GM18502 (cell line): Measurements from ENCODE around the gene AFF4.
"Not testable (repeated sequence)": the region's sequence is repeated elsewhere in the genome, so short reads cannot be mapped to it uniquely, and the experiment has no call there.

Experiments used
- ATAC-seq: cut with Tn5 transposase; IDR thresholded peaks from one replicate; pipeline ENCODE4 v1.9.1; 2021; ENCODE audit warnings: mild to moderate bottlenecking; ENCODE audit not compliant: unreplicated experiment, poor library complexity

The AFF4 gene

DNA sequence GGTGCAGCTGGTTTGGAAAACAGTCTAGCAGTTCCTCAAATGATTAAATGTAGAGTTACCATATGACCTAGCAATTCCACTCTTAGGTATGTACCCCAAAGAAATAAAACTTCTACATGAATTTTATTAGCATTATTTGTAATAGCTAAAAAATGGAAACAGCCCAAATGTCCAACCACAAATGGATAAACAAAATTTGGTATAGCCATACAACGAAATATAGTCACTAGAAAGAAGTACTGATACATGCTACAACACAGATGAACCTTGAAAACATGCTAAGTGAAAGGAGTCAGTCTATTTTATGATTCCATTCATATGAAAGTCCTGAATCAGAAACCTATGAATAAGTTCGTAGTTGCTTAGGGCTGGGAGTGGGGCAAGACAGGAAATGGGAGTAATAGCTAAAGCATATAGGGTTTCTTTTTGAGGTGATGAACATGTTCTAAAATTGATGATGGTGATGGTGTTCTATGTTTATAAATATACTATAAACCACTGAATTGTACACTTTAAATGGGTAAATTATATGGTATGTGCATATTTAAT is 103.5 kb downstream of the AFF4 start:
- no peak for ATAC-seq

DNA sequence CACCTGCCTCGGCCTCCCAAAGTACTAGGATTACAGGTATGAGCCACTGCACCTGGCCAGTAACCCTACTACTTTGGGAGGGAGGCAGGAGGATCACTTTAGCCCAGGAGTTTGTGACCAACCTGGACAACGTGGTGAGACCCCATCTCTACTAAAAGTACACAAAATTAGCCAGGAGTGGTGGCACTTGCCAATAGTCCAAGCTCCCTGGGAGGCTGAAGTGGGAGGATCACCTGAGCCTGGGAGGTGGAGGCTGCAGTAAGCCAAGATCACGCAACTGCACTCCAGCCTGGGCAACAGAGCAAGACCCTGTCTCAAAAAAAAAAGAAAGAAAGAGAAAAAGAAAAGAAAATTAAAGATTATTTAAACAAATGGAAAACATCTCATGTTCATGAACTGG is 107.4 kb downstream of the AFF4 start:
- ATAC-seq, result no peak

DNA sequence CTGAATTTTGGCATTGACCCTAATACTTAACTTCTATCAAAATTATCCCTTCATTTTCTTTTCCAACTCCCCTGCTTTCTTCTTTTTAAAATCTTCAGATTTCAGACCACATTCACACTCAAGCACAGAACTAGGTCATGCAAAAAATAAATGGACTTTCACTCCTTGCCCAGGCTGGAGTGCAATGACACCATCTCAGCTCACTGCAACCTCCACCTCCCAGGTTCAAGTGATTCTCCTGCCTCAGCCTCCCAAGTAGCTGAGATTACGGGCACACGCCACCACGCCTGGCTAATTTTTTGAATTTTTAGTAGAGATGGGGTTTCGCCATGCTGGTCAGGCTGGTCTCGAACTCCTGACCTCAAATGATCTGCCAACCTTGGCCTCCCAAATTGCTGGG is 108.4 kb downstream of the AFF4 start:
- not testable (repeated sequence) for ATAC-seq

DNA sequence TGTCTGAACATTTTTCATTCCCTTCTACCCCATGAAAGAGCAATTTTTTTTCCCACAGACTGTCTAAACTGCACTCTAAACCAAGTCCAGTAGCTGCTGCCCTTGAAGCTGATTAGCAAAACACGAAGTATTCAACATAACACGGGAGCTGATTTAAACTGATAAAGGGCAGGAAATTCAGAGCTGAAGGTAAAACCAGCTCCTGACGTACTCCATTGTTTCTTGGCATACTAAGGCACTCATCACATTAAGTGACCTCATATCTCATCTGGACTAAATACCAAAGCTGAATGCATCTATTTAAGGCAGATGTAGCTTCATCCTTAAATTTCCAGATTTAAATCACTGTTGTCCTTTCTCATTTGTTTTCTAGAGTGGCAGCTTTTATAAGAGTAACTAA is 109.1 kb downstream of the AFF4 start:
- ATAC-seq, result no peak

DNA sequence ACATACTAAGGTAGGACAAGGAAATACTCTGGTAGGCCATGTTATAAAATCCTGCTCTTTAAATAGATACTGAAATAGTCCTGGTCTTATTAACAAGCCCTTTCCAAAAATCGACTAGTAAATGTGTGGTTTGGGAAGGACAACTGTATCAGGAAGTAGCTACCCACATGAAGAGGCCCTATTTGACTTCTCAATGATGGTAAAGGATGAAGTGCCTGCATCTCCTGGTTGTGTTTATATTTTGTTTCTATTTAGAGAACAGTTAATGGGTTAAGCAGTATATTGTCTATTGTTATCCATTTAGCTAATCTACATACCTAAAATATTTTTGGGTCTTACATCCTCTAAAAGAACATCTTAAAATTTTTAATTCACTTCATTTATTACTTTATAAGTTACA is 109.6 kb downstream of the AFF4 start:
- ATAC-seq, result no peak

DNA sequence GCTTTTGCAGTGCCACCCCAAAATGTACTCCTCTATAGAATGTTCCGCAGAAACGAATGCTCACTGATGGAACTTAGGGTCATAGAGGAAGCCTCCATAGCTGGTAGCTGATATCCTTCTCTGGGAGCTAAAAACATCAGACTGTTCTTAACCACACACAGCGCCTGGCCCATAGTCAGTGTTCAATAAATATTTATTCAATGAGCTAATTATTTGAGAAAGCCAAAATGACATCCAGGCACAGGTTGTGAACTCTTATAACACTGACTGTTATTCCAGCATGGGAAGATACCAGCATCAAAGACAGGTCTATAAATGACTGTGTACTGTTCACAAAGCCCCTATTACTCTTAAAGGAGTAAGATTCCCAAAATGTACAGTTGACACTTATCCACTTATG is 110.1 kb downstream of the AFF4 start:
- no peak for ATAC-seq

DNA sequence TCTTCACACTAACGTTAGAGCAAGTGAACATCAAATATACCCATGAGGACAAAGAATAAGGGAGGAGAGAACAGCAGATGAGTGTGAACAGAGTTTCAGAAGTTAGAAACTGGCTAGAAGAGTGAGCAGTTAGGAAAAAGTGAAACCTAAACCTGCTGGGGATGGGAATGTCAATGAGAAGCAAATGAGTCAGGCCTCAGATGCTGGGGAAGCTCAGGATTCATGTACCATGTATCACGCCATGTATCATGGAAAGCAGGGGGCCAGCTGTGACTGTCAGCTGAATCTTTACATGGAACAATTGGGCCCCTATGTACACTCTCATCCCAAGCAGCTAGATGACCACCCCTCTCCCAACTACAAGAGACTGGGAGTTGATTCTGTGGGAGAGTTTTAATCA is 113.4 kb downstream of the AFF4 start:
- no peak for ATAC-seq

DNA sequence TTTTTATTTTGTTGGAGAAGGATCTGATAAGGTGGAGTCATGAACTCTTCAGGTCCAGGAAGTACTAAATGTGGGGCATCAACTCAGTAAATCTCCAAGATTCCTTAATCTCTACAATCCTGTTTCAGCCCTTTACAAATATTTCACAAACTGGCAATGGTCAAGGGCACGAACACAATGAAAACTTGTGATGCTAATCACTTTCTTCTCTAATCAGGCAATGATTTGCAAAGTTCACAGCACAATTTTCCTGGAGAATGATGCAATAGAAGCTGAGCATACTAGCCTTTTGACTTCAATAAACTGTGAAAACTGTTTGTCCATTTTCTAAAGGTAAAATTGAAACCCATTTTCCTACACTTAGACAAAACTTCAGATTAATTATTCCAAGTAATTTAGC is 114.1 kb downstream of the AFF4 start:
- ATAC-seq, result no peak

DNA sequence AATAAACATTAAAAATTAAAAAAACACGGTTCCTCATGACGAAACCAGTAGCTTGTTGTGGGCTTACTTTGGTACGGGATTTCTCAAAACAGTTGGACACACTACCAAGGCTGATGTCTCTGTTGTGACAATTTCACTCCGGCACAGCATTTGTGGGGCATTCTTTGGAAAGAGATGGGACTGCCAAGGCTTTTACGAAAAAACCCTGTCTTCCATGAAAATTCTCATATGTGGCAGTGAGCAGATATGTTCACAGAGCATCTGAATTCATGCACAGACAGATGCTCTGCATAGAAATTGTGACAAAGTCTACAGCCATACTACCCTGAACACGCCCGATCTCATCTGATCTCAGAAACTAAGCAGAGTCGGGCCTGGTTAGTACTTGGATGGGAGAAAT is 115.2 kb downstream of the AFF4 start:
- no peak for ATAC-seq

DNA sequence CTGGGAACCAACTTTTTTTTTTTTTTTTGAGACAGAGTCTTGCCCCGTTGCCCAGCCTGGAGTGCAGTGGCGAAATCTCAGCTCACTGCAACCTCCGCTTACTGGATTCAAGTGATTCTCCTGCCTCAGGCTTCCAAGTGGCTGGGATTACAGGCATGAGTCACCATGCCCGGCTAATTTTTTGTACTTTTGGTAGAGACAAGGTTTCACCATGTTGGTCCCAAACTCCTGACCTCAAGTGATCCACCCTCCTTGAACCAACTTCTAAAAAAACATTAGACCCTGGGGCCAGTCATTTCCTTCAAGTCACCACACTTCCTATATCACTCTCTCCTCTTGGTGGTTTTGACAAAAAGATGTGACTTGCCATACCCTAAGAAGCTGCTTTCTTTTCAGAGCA is 122.1 kb downstream of the AFF4 start:
- ATAC-seq, result no peak

DNA sequence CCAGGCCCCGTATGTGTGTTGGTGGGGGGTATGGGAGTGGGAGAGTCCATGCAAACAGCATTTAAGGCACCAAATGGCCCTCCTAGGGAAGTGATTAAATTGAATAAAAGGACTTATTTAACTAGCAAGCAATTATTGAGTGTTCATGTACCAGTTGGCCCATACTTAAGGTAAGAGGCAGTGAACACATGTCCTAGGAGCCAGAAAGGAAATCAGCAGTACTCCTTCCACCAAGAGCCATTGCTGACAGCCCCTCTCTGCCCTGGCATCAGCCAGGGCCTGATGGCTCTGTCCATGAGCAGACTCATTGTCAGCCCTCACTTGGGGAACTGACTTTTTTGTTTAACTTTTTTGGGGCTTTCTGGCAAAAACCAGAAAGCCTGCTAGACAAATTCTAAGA is 122.5 kb downstream of the AFF4 start:
- ATAC-seq, result no peak

DNA sequence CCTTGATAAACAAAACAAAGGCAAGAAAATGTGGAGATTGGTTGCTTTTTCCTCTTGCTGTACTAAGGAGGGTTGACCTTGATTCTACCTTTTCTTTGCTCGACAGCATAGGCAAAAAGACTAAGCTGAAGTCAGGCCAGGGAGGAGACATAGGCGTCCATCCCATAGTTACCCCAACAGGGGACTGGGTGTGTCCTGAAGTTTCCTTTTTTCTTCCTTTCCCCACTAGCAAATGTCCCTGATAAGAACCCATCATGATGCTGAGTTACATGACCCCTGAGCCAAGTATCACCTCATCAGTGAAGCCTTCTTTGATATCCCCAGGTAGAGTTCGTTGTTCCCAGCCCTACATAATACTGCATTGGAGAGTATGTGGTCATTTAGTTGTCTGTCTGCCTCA is 123.1 kb downstream of the AFF4 start:
- no peak for ATAC-seq

DNA sequence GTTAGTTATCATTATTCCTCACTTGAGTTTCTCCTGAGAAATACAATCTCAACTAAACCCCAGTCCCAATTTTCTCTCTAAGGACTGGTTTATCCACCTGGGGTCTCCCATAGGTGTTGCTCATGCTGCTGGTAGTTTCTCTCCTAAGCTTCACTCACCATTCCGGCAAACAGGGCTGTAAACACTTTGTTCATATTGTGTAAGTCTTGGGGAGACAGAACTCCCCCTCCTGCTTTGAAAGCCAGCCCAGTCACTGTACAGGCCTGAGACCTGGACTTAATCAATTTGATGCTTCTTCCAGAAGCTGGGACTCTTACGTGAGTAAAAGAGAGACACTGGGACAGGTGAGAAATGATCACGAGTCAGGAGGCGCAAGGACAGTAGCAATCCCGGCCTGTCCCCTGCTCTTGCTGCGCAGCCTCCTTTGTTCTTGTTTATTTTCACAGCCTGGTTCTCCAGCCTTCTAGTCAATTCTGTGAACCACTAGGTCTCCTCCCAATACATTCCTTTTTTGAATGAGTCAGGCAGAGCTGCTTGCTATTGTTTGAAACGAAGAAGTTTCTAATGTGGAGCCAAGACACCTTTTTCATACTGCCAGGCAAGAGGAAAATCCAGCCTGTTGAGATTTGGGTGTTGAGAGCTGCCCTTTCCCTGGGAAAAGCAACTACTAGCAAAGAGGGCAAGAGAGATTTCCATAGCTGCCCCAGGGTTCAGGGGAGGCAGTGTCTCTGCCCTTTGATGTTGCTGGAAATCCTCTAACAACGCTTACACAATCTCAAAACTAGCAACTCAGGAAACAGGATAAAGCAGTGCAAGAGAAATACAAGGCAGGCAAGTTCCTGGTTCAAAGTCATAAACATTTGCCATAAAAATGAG is 123.8 kb downstream of the AFF4 start:
- ATAC-seq, result no peak

DNA sequence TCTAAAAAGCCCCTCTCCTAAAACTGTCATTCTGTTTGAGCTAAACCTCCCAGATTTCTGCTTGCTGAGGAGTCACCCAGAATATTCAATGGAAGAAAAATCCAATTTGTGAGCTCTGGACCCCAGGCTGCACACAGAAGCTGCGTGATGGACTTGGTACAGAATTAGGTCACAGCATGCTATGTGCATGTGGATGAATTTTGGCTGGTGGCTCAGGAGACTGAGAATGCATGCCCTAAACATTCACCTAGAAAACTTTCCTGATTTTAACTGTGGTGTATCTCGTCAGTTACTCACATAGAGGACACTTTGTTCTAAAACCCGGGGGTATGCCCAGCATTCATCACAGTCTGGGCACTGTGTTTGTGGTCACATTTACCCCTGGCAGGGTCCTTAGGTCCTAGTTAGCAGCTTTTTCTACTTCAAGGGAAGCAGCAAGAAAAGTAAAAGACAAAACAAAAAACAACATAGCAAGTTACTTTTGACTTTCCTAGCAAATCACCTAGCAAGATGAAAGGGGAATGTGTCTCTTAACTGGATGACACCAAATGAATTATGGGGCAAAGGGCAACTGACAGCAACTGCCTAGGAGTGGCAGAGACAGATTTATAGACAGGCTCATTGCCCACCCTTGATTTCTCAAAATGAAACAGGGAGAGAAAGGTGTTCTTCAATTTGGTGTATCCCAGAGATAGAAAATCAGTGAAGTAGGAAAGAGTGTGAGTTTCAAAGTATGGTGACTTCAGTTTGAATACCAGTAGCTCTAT is 124.7 kb downstream of the AFF4 start:
- ATAC-seq, result no peak

DNA sequence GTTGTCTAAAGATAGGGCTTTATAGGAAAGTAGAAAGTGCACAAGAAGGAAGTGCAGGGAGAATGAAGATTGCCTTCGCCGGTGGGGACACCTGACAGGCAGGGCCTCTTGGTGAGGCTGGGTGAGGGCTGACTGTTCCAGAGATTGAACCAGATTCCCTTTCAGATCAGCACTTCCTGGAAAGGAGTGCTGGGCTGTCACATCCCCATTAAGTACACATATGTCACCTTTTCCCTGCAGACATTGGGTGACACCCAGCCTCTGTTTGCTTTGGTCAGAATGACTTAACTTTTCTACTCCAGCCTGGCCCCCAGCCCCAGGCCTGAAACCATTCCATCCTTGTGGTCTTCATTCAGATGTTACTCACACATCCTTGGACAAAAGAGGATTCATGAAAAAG is 125.6 kb downstream of the AFF4 start:
- no peak for ATAC-seq

DNA sequence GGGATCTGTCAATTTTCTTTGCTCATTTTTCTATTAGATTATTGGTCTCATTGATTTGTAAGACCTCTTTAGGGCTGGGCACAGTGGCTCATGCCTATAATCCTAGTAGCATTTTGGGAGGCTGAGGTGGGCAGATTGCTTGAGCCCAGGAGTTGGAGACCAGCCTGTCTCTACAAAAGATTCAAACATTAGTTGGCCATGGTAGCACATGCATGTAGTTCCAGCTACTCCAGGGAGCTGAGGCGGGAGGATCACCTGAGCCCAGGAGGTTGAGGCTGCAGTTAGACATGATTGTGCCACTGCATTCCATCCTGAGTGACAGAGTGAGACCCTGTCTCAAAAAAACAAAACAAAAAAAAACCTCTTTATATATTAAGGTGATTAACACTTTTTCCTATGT is 126.6 kb downstream of the AFF4 start:
- ATAC-seq, result no peak

DNA sequence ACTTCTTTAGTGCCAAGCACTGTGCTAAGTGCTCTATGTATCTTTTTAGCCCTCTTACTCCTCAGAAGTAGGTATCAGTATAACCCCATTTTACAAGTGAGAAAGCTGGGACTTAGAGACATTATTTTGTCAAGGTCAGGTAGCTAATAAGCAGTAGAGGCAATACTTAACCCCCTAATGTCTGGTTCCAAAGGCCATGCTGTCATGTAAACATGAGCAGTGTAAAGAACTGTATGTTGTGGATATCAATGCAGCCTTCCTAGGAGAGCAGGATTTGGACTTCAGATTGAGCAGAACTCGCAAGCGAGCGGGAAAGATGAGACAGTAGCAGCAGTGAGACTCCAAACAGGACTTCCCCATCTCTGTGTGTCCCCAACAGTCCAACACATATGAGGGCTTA is 129.4 kb downstream of the AFF4 start:
- ATAC-seq, result no peak

DNA sequence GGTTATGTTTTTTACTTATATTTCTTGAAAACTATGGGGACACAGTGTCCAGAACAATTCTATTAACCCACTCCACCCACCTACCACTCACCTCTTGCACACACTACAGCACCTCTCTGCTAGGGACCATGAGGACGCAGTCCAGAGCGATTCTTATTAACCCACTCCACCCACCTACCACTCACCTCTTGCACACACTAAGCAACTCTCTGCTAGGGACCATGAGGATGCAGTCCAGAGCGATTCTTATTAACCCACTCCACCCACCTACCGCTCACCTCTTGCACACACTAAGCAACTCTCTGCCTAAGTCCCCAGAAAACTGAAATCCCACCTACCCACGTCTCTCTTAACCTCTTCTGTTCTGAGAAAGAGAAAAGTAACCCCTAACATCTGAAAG is 130.8 kb downstream of the AFF4 start:
- no peak for ATAC-seq

DNA sequence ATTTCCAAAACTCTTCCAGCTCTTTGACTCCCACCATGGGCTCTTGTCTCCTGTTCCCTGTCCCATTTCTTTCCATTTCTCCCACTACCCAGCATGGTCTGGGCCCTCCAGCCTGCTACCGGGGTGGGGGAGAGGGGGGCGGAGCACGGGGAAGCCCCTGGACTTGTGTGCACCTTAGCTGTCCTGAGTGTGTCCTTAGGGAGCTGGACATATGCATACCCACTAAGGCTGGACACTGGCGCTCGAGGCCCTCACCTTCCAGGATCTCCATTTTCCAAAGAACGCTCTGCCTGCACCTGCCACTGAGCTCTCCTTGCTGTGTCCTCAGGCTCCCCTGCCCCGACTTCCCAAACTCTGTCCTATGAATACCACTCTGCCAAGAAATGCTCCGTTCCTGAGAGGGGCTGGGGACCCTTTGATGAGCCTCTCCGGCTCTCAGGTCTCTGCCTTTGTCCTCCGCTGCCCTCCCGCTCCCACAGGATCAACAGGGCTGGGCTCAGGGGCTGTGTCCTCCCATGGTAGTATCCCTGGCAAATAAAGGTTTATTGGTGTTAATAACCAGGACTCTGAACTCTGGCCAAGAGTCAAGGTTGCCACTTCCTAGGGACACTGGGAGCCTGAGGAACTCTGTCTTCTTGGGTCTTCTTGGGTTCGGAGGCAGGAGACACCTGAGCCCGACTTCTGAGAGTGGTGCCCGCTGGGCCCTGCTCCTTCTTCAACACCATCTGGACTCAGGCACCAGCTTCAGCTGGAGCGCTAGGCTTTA is 132.2 kb downstream of the AFF4 start:
- ATAC-seq, result no peak

DNA sequence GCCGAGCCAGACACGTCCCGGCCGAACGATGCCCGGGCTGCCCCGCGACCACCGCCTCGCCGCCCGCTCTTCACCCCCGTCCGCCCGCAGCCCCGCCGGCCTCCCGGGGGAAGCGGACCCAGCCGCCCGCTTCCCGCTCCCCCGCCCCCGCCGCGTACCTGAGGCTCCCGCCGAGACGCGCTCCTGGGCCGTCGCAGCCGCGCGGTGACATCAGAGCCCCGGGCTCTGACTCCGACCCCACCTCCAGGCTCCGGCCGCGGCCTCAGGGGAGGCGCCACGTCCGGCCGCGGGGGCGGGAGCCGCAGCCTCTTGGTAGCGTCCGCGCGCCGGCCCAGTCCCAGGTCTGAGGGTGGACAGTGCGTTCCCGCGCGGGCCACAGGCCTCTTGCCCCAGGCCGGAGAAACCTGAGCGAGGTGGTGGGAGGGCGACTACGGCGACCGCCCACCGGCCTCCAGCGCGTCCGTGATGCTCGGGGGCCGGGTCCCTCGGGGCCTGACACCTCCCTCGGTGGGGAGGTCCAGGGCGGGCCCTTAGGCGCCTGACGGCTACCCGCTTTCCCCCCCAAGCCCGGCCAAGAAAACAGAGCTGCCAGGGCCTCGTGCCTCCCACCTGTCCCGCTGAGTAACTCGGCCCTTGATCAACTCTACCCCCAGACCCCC is 132.9 kb downstream of the AFF4 start, which contains the start of gene SHROOM1:
SHROOM1 (minus strand) TSS at position 212 of the 659 bp plus-strand sequence. CDS start 4,507 bp downstream, outside the sequence.
- peak; percentile 68 for ATAC-seq
